Endothelial cell (in vitro differentiated cells): ENCODE data around the gene NME4. TPM values are rescaled to one million over a fixed set of nuclear protein-coding genes. Genes with fewer than 3 reads are reported as not detected.
"Not testable (repeated sequence)": the region's sequence is repeated elsewhere in the genome, so short reads cannot be mapped to it uniquely, and the experiment has no call there.

Experiments used
- DNase-seq: peaks from one replicate; pipeline ENCODE4 v3.0.0; 2021; ENCODE audit warnings: low spot score
- H3K27ac Mint-ChIP-seq: one replicate; pipeline ENCODE4 v1.8.0; 2021; ENCODE audit warnings: mixed read lengths, inconsistent platforms; ENCODE audit not compliant: unreplicated experiment
- H3K27me3 Mint-ChIP-seq: one replicate; pipeline ENCODE4 v1.8.0; 2021; ENCODE audit warnings: mild to moderate bottlenecking, moderate library complexity, mixed read lengths, inconsistent platforms; ENCODE audit not compliant: unreplicated experiment
- H3K36me3 Mint-ChIP-seq: one replicate; pipeline ENCODE4 v1.8.0; 2021; ENCODE audit warnings: mild to moderate bottlenecking, low read depth, mixed read lengths, inconsistent platforms; ENCODE audit not compliant: unreplicated experiment
- H3K4me1 Mint-ChIP-seq: one replicate; pipeline ENCODE4 v1.8.0; 2021; ENCODE audit warnings: mild to moderate bottlenecking, mixed read lengths, inconsistent platforms; ENCODE audit not compliant: unreplicated experiment
- H3K4me3 Mint-ChIP-seq: one replicate; pipeline ENCODE4 v1.8.0; 2021; ENCODE audit warnings: mild to moderate bottlenecking, mixed read lengths, inconsistent platforms; ENCODE audit not compliant: unreplicated experiment
- H3K9me3 Mint-ChIP-seq: one replicate; pipeline ENCODE4 v1.8.0; 2021; ENCODE audit warnings: mixed read lengths, inconsistent platforms; ENCODE audit not compliant: unreplicated experiment
- long read RNA-seq: library from polyadenylated mRNA; unstranded; transcript quantifications from one replicate; pipeline ENCODE4 v2.0.0, GENCODE V29; 2020; ENCODE audit not compliant: unreplicated experiment
- total RNA-seq: library from RNA; stranded (reverse); fragmentation: NEBNext Ultra II Directional; extraction: Animal tissue kit (Norgen Biotek cat#: 25700); gene quantifications from one replicate; pipeline ENCODE4 v1.2.1, GENCODE V29; 2021; ENCODE audit not compliant: unreplicated experiment
- TF ChIP-seq, protein P1 (sequence below): fragments of 200-600 bp; sonication (generic); IDR thresholded peaks from one replicate; pipeline ENCODE4 v1.5.0; 2021; ENCODE audit warnings: antibody characterized with exemption; ENCODE audit not compliant: unreplicated experiment

Gene NME4
- 139 TPM for total RNA-seq
- long read RNA-seq, transcript NME4-201 (5 exons, 995 nt): major isoform, 33 of 46 reads
- long read RNA-seq, partial matches to known transcripts: 0 of 46 reads
- long read RNA-seq, other reads (novel, unspliced or antisense): 10 of 46 reads

DNA sequence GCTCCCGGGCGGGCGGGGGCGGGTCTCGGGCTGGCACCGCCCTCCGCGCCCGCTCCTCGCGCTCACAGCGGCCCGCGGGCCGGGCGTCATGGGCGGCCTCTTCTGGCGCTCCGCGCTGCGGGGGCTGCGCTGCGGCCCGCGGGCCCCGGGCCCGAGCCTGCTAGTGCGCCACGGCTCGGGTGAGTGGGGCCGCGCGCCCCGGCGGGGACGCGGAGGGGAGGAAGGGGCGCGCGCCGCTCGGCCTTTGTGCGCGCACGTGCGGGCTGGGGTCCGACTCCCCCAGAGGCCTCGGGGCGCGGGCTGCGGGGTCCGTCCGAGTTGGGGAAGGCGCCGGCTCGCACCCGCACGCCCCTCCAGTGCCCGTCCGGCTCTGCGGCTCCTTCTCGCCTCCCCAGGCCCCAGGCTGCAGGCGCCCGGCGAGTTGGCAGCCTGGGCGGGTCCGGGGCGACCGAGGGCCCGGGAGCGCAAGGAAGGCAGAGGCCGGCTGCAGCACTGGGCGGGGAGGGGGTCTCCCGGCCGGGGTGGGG lies at the start of gene NME4:
NME4 (plus strand) TSS at position 65 of the 527 bp plus-strand sequence; CDS start at position 89, 24 bp downstream.
- TF ChIP-seq, protein P1, sequence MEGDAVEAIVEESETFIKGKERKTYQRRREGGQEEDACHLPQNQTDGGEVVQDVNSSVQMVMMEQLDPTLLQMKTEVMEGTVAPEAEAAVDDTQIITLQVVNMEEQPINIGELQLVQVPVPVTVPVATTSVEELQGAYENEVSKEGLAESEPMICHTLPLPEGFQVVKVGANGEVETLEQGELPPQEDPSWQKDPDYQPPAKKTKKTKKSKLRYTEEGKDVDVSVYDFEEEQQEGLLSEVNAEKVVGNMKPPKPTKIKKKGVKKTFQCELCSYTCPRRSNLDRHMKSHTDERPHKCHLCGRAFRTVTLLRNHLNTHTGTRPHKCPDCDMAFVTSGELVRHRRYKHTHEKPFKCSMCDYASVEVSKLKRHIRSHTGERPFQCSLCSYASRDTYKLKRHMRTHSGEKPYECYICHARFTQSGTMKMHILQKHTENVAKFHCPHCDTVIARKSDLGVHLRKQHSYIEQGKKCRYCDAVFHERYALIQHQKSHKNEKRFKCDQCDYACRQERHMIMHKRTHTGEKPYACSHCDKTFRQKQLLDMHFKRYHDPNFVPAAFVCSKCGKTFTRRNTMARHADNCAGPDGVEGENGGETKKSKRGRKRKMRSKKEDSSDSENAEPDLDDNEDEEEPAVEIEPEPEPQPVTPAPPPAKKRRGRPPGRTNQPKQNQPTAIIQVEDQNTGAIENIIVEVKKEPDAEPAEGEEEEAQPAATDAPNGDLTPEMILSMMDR: no peak
- peak; percentile 56 for DNase-seq
- Mint-ChIP-seq H3K4me1 (peaks cover 10% of the 10 kb centered on the region), H3K36me3 (peaks cover 4% of the 10 kb centered on the region), H3K27ac (peak within 1 kb of the TSS; percentile 80), H3K4me3 (peak within 1 kb of the TSS; percentile 95), H3K9me3 (no peaks in the 10 kb centered on the region), H3K27me3 (peaks cover 9% of the 10 kb centered on the region)

- H3K9me3 Mint-ChIP-seq: no peaks in the 10 kb centered on the region
- peaks cover 23% of the 10 kb centered on the region for H3K36me3 Mint-ChIP-seq
- peaks cover 2% of the 10 kb centered on the region for H3K4me1 Mint-ChIP-seq
- no peak overlapping the region for H3K27ac Mint-ChIP-seq
- no peak for DNase-seq
- H3K27me3 Mint-ChIP-seq: peaks cover 2% of the 10 kb centered on the region
- TF ChIP-seq, protein P1: no peak
- H3K4me3 Mint-ChIP-seq: no peak overlapping the region
These were observed 49.8 kb upstream of the NME4 start for GRCh38 chr16:347203-347602.

DNA sequence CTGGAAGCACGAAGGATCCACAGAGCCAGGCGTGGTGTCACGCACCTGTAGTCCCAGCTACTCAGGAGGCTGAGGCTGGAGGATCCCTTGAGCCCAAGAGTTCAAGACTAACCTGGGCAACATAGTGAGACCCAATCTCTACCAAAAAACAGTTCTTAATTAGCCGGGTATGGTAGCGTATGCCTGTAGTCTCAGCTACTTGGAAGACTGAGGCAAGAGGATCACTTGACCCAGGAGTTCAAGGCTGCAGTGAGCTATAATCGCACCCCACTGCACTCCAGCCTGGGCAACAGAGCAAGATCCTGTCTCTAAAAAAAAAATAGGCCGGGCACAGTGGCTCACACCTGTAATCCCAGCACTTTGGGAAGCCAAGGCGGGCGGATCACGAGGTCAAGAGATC lies 48.5 kb upstream of the NME4 start:
- H3K27ac Mint-ChIP-seq, DNase-seq, H3K4me3 Mint-ChIP-seq, H3K27me3 Mint-ChIP-seq, H3K9me3 Mint-ChIP-seq, H3K4me1 Mint-ChIP-seq: not testable (repeated sequence)
- peaks cover 18% of the 10 kb centered on the region for H3K36me3 Mint-ChIP-seq

- TF ChIP-seq, protein P1: no peak
- H3K4me3 Mint-ChIP-seq: no peak overlapping the region
- DNase-seq: no peak
- H3K36me3 Mint-ChIP-seq: peaks cover 18% of the 10 kb centered on the region
- H3K27ac Mint-ChIP-seq: no peak overlapping the region
- H3K4me1 Mint-ChIP-seq: peaks cover 2% of the 10 kb centered on the region
- no peaks in the 10 kb centered on the region for H3K9me3 Mint-ChIP-seq
- H3K27me3 Mint-ChIP-seq: peaks cover 4% of the 10 kb centered on the region
These were observed 47.8 kb upstream of the NME4 start for GRCh38 chr16:349211-349610.

DNA sequence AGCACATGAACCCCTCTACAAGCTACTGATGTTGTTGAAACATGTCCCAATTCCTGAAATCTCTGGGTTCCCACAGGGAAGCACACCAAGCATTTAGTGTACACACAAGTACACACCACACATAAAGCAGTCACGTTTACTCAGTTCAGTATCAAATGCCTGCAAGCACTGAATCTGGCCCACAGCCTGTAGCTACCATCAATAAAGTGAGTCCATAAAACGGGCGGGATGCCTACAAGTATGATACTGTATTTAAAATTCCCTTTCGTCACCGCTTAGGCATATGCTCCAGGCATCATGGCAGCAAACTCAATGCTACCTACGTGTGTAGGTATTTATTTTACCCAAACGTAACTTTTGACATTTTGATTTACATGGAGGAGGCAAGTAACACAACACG lies 46.8 kb upstream of the NME4 start:
- TF ChIP-seq, protein P1: no peak
- peaks cover 5% of the 10 kb centered on the region for H3K27me3 Mint-ChIP-seq
- H3K27ac Mint-ChIP-seq: no peak overlapping the region
- H3K36me3 Mint-ChIP-seq: peaks cover 18% of the 10 kb centered on the region
- H3K4me1 Mint-ChIP-seq: peaks cover 4% of the 10 kb centered on the region
- peak overlapping the region; percentile 69 for H3K4me3 Mint-ChIP-seq
- no peaks in the 10 kb centered on the region for H3K9me3 Mint-ChIP-seq
- DNase-seq: no peak
